Measurements from ENCODE around the gene MRPL9. TPM values are rescaled to one million over a fixed set of nuclear protein-coding genes. Genes with fewer than 3 reads are reported as not detected.

The MRPL9 gene
- total and polyA plus RNA-seq, 2 donors (not counting 1 experiment from before 2014, with no cell fraction given): 65.5 to 84.6 TPM

GRCh38 chr1:151710187-151710840 lies 53.0 kb downstream of the MRPL9 start:
- ATAC-seq (ENCODE audit: low read depth) (no peak), DNase-seq (no peak)
- WGBS (ENCODE audit: insufficient coverage): 88% methylated on average over 7 of the region's 15 CpGs
- H3K27me3 Mint-ChIP-seq: peaks cover 36% of the 10 kb centered on the region
- no peaks in the 10 kb centered on the region for H3K79me2 ChIP-seq (ENCODE audit: control insufficient read depth, insufficient read depth, low read length)
- TF ChIP-seq EZH2 (IDR thresholded peaks at IDR 0.05; ENCODE audit: borderline replicate concordance, insufficient read depth, low read depth, low read length, poor library complexity, severe bottlenecking) (no peak), CTCF (IDR thresholded peaks at IDR 0.05) (no peak)
- H3K4me2 ChIP-seq (replicated peaks; ENCODE audit: low read depth, low read length, poor library complexity, severe bottlenecking): no peak overlapping the region
- H4K20me1 ChIP-seq (ENCODE audit: control insufficient read depth, insufficient read depth, low read length, poor library complexity, severe bottlenecking): no peaks in the 10 kb centered on the region
- H3K9me3 ChIP-seq (ENCODE audit: control extremely low read depth in 1 of 3, control insufficient read depth in 2 of 3, insufficient read depth in 1 of 3, low read length in 2 of 3): peaks cover 0 to 2% (median 0%) of the 10 kb centered on the region in 3 donors
- peaks cover 0 to 12% (median 4%) of the 10 kb centered on the region in 4 experiments for H3K27me3 ChIP-seq (replicated peaks in 1 of 4; ENCODE audit: control extremely low read depth in 1 of 4, control insufficient read depth in 3 of 4, insufficient read depth in 4 of 4, low read length in 3 of 4)
- ChIA-PET CTCF (no interaction called here), POLR2A (no interaction called here)
- H3K27ac ChIP-seq (ENCODE audit: low read length in 2 of 2): no peak overlapping the region
- H3K27ac Mint-ChIP-seq: no peak overlapping the region
- H3K4me3 Mint-ChIP-seq: no peak overlapping the region
- H3K36me3 ChIP-seq (replicated peaks in 1 of 2; ENCODE audit: control extremely low read depth in 1 of 2, control insufficient read depth in 1 of 2, extremely low read depth in 1 of 2, insufficient read depth in 2 of 2, low read length in 1 of 2): no peaks in the 10 kb centered on the region
- H3K4me1 Mint-ChIP-seq: no peaks in the 10 kb centered on the region
- intact Hi-C loops (cut with micrococcal nuclease): no loop called here
- no peak overlapping the region for H3K9ac ChIP-seq (ENCODE audit: low read length)
- H2AFZ ChIP-seq (ENCODE audit: insufficient read depth, low read depth, low read length, poor library complexity, severe bottlenecking): no peak overlapping the region
- no peak overlapping the region for H3K4me3 ChIP-seq (ENCODE audit: control extremely low read depth in 1 of 5, extremely low read depth in 1 of 5, insufficient read depth in 1 of 5, low read depth in 2 of 5, low read length in 4 of 5)
- H3K4me1 ChIP-seq (ENCODE audit: control insufficient read depth in 2 of 2, insufficient read depth in 2 of 2, low read length in 2 of 2): no peaks in the 10 kb centered on the region
- no peaks in the 10 kb centered on the region for H3K9me3 Mint-ChIP-seq (ENCODE audit: insufficient read depth)

Small RNAs within 50 kb of the gene (small RNA-seq; reads per million reads assigned to genes)
- not detected for gene RNU6-662P (ENCODE audit: insufficient read length, low read depth, low replicate concordance)

Other genes starting within 250 kb of the MRPL9 start
- gene TUFT1, start 223.2 kb downstream of the MRPL9 start, total RNA-seq: 2.2 TPM in 2 replicates
- gene TUFT1, start 223.2 kb downstream of the MRPL9 start, polyA plus RNA-seq: 0.82 and 2.3 TPM in 2 replicates
- gene SNX27, start 151.4 kb downstream of the MRPL9 start, total RNA-seq: 43.2 and 45.6 TPM in 2 replicates
- 13.5 and 14.5 TPM in 2 replicates for gene SNX27, start 151.4 kb downstream of the MRPL9 start, polyA plus RNA-seq
- not detected in 2 replicates for gene CELF3, start 46.7 kb downstream of the MRPL9 start, total RNA-seq
- not detected in 2 replicates for gene CELF3, start 46.7 kb downstream of the MRPL9 start, polyA plus RNA-seq
- gene RIIAD1, start 42.0 kb downstream of the MRPL9 start, total RNA-seq: not detected in 2 replicates
- not detected in 2 replicates for gene RIIAD1, start 42.0 kb downstream of the MRPL9 start, polyA plus RNA-seq
- gene TDRKH, start 27.0 kb upstream of the MRPL9 start, total RNA-seq: 12.8 and 13.3 TPM in 2 replicates
- 2.0 and 2.2 TPM in 2 replicates for gene TDRKH, start 27.0 kb upstream of the MRPL9 start, polyA plus RNA-seq
- gene LINGO4, start 41.9 kb upstream of the MRPL9 start, total RNA-seq: not detected in 2 replicates
- not detected in 2 replicates for gene LINGO4, start 41.9 kb upstream of the MRPL9 start, polyA plus RNA-seq
- 0.12 TPM in 1 of 2 replicates, not detected in the other for gene RORC, start 68.3 kb upstream of the MRPL9 start, total RNA-seq
- 0.07 and 0.15 TPM in 2 replicates for gene RORC, start 68.3 kb upstream of the MRPL9 start, polyA plus RNA-seq
- gene C2CD4D, start 76.3 kb upstream of the MRPL9 start, total RNA-seq: not detected in 2 replicates
- 0.07 TPM in 2 replicates for gene C2CD4D, start 76.3 kb upstream of the MRPL9 start, polyA plus RNA-seq
- not detected in 2 replicates for gene THEM5, start 90.2 kb upstream of the MRPL9 start, total RNA-seq
- gene THEM5, start 90.2 kb upstream of the MRPL9 start, polyA plus RNA-seq: not detected in 2 replicates
- gene THEM4, start 146.0 kb upstream of the MRPL9 start, total RNA-seq: 16.1 and 19.8 TPM in 2 replicates
- gene THEM4, start 146.0 kb upstream of the MRPL9 start, polyA plus RNA-seq: 10.3 and 15.0 TPM in 2 replicates
- 40.4 and 47.1 TPM in 2 replicates for gene S100A10, start 230.4 kb upstream of the MRPL9 start, total RNA-seq
- gene S100A10, start 230.4 kb upstream of the MRPL9 start, polyA plus RNA-seq: 29.9 and 38.0 TPM in 2 replicates